HepG2 (cell line): ENCODE measurements around the gene JPH4. TPM values are rescaled to one million over a fixed set of nuclear protein-coding genes. Genes with fewer than 3 reads are reported as not detected.

Experiments used
- CENPX ChIP-seq: sonication (generic); formaldehyde crosslinking; IDR thresholded peaks from 2 replicates; pipeline ENCODE4 v1.9.0; 2021; ENCODE audit warnings: mild to moderate bottlenecking, missing genetic modification reagents, moderate library complexity
- CHD2 ChIP-seq: IDR thresholded peaks from 2 replicates; pipeline ENCODE4 v1.6.1; 2011; ENCODE audit warnings: low read depth, low read length, improper control_type of control experiment
- ELK4 ChIP-seq: sonication (generic); formaldehyde crosslinking; IDR thresholded peaks from 2 replicates; pipeline ENCODE4 v1.9.0; 2021; ENCODE audit warnings: missing genetic modification reagents, borderline replicate concordance
- HCFC1 ChIP-seq: fragments of 150-350 bp; IDR thresholded peaks from 2 replicates; pipeline ENCODE4 v1.6.1; 2014; ENCODE audit warnings: low read depth, low read length
- KDM2A ChIP-seq: sonication (generic); formaldehyde crosslinking; IDR thresholded peaks from 2 replicates; pipeline ENCODE4 v1.4.0; 2020; ENCODE audit warnings: low read depth, missing genetic modification reagents, borderline replicate concordance
- NFAT5 ChIP-seq: sonication (generic); formaldehyde crosslinking; IDR thresholded peaks from 2 replicates; pipeline ENCODE4 v1.4.0; 2020; ENCODE audit warnings: missing genetic modification reagents
- PCBP1 ChIP-seq: fragments of 200-400 bp; formaldehyde crosslinking; IDR thresholded peaks from 2 replicates; pipeline ENCODE4 v1.6.1; 2017; ENCODE audit warnings: mild to moderate bottlenecking, low read depth, low read length, borderline replicate concordance
- SP5 ChIP-seq: IDR thresholded peaks from 2 replicates; pipeline ENCODE4 v1.6.1; 2016; ENCODE audit warnings: low read depth, borderline replicate concordance
- TAF1 ChIP-seq: sonication (generic); formaldehyde crosslinking; IDR thresholded peaks from 2 replicates; pipeline ENCODE4 v1.4.0; 2020; ENCODE audit warnings: missing genetic modification reagents
- TEF ChIP-seq: sonication (generic); formaldehyde crosslinking; IDR thresholded peaks from 2 replicates; pipeline ENCODE4 v1.5.0; 2020; ENCODE audit warnings: missing genetic modification reagents
- WIZ ChIP-seq: sonication (generic); formaldehyde crosslinking; IDR thresholded peaks from 2 replicates; pipeline ENCODE4 v1.5.1; 2020; ENCODE audit warnings: mild to moderate bottlenecking, missing genetic modification reagents
- ZFP82 ChIP-seq: sonication (generic); formaldehyde crosslinking; IDR thresholded peaks from 2 replicates; pipeline ENCODE4 v1.5.1; 2020; ENCODE audit warnings: mild to moderate bottlenecking, missing genetic modification reagents, borderline replicate concordance
- ZNF10 ChIP-seq: sonication (generic); formaldehyde crosslinking; IDR thresholded peaks from 2 replicates; pipeline ENCODE4 v1.4.0; 2020; ENCODE audit warnings: mild to moderate bottlenecking, low read depth, missing genetic modification reagents, borderline replicate concordance
- ZNF597 ChIP-seq: sonication (generic); formaldehyde crosslinking; IDR thresholded peaks from 2 replicates; pipeline ENCODE4 v1.5.0; 2020; ENCODE audit warnings: missing genetic modification reagents
- ZNF639 ChIP-seq: conservative IDR thresholded peaks from 2 replicates; pipeline ENCODE4 v1.6.1; 2018; ENCODE audit warnings: missing genetic modification reagents
- polyA plus RNA-seq, 8 experiments: library from polyadenylated mRNA; depleted of rRNA in 3 of 8; stranded (reverse) in 7 of 8; unstranded in 1 of 8; fragments of >200 nt; fragmentation: Illumina TruSeq in 4 of 8; extraction: Trizol in 4 of 8; gene quantifications; 2 replicates each; pipeline versions ENCODE4 v1.2.1 to v1.2.3, GENCODE V29; 2011 to 2016; ENCODE audit warnings: low read depth in 4 of 8, missing spikeins in 1 of 8, mixed read lengths in 1 of 8; ENCODE audit not compliant: insufficient read depth in 1 of 8
- total RNA-seq, 5 experiments: library from RNA; depleted of rRNA; stranded (reverse); fragments of >200 nt; fragmentation: Illumina TruSeq; extraction: Trizol; gene quantifications; 2 replicates each; pipeline ENCODE4 v1.2.3, GENCODE V29; 2016; ENCODE audit warnings: low read depth in 1 of 5
- TF ChIP-seq, protein P1 (sequence below): sonication (generic); formaldehyde crosslinking; IDR thresholded peaks from 2 replicates; pipeline ENCODE4 v1.4.0; 2020; ENCODE audit warnings: missing genetic modification reagents

JPH4 gene
- total and polyA plus RNA-seq, 2 of the 13 experiments (the other 11 are each of a cell fraction or from before 2014, with no cell fraction given), result 0.08 to 0.22 TPM

- TF ChIP-seq CENPX (CRISPR knock-in tag) (no peak), HCFC1 (peak; percentile 92), SP5 (CRISPR knock-in tag) (no peak), WIZ (CRISPR knock-in tag) (peak; percentile 96; the same call in 1 of the 2 replicates), ZNF639 (CRISPR knock-in tag) (peak; percentile 70), ZNF10 (CRISPR knock-in tag) (no peak), ZNF597 (CRISPR knock-in tag) (no peak), KDM2A (CRISPR knock-in tag) (peak; percentile 93), ELK4 (CRISPR knock-in tag) (no peak), CHD2 (peak; percentile 92), TAF1 (CRISPR knock-in tag) (peak; percentile 67), NFAT5 (CRISPR knock-in tag) (peak; percentile 85; the same call in 1 of the 2 replicates), TEF (no peak; the same call in 1 of the 2 replicates), PCBP1 (peak; percentile 98), ZFP82 (CRISPR knock-in tag) (peak; percentile 95)
- TF ChIP-seq, protein P1, sequence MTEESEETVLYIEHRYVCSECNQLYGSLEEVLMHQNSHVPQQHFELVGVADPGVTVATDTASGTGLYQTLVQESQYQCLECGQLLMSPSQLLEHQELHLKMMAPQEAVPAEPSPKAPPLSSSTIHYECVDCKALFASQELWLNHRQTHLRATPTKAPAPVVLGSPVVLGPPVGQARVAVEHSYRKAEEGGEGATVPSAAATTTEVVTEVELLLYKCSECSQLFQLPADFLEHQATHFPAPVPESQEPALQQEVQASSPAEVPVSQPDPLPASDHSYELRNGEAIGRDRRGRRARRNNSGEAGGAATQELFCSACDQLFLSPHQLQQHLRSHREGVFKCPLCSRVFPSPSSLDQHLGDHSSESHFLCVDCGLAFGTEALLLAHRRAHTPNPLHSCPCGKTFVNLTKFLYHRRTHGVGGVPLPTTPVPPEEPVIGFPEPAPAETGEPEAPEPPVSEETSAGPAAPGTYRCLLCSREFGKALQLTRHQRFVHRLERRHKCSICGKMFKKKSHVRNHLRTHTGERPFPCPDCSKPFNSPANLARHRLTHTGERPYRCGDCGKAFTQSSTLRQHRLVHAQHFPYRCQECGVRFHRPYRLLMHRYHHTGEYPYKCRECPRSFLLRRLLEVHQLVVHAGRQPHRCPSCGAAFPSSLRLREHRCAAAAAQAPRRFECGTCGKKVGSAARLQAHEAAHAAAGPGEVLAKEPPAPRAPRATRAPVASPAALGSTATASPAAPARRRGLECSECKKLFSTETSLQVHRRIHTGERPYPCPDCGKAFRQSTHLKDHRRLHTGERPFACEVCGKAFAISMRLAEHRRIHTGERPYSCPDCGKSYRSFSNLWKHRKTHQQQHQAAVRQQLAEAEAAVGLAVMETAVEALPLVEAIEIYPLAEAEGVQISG (CRISPR knock-in tag), result peak; percentile 91
Observed at GRCh38 chr14:23551266-23552028, 27.1 kb downstream of the JPH4 start, which contains the start of gene ZFHX2 (continued).
